ENCODE measurements around the gene C4orf33. TPM values are rescaled to one million over a fixed set of nuclear protein-coding genes. Genes with fewer than 3 reads are reported as not detected.

Gene C4orf33
- total RNA-seq, 3 donors from 2014 or later, result 11.1 to 29.3 (median 12.0) TPM

DNA sequence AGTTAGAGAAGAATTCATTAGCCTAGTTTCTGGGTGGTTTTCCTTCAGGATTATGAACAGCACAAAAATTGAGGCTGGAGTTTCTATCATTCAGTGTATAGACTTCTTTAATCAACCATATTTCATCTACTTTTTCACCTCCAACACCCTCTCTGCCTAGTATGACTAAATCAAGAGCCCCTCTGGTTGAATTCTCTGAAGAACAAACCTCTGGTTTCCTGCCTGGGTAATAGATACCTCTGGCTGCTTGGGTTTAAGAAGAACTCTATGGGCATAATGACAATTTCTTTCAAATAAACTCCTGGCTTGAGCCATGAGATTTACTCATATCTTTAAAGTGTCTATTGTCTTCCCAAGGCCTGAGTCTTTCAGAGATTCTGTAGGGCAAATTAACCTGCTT, 66.5 kb downstream of the C4orf33 start:
- no peak overlapping the region for H3K4me3 ChIP-seq
- intact Hi-C loops (cut with DNase I; ENCODE audit: low total_unique reads), result no loop called here
- H3K36me3 ChIP-seq, result no peaks in the 10 kb centered on the region
- no peak for TF ChIP-seq CTCF (IDR thresholded peaks at IDR 0.05)
- TF ChIP-seq POLR2A (IDR thresholded peaks at IDR 0.05), result no peak
- TF ChIP-seq POLR2AphosphoS5 (IDR thresholded peaks at IDR 0.05), result no peak
- no peaks in the 10 kb centered on the region for H3K4me1 ChIP-seq
- no peak for DNase-seq (ENCODE audit: low spot score in 2 of 2)
- H3K27me3 ChIP-seq, result no peaks in the 10 kb centered on the region
- no peaks in the 10 kb centered on the region for H3K9me3 ChIP-seq
- no peak overlapping the region for H3K27ac ChIP-seq

GRCh38 chr4:129163427-129163826, 67.5 kb downstream of the C4orf33 start:
- H3K4me1 ChIP-seq, result no peaks in the 10 kb centered on the region
- DNase-seq (ENCODE audit: low spot score in 2 of 2), result no peak
- intact Hi-C loops (cut with DNase I; ENCODE audit: low total_unique reads), result no loop called here
- no peak overlapping the region for H3K4me3 ChIP-seq
- no peaks in the 10 kb centered on the region for H3K9me3 ChIP-seq
- TF ChIP-seq CTCF (IDR thresholded peaks at IDR 0.05) (no peak), POLR2AphosphoS5 (IDR thresholded peaks at IDR 0.05) (no peak), POLR2A (IDR thresholded peaks at IDR 0.05) (no peak)
- no peaks in the 10 kb centered on the region for H3K27me3 ChIP-seq
- no peaks in the 10 kb centered on the region for H3K36me3 ChIP-seq
- H3K27ac ChIP-seq, result no peak overlapping the region

DNA sequence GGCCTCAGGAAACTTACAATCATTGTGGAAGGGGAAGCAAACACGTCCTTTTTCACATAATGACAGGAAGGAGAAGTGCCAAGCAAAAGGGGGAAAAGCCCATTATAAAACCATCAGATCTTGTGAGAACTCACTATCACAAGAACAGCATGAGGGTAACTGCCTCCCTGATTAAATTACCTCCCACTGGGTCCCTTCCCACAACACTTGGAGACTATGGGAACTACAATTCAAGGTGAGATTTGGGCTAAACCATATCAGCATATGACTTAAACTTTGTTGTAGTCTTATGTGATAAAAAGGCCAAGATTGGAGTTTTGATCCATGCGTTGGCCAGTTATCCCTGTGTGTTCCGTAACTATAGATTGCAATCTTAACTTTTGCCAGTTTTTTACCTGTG, 68.3 kb downstream of the C4orf33 start:
- Histone ChIP-seq H3K27ac (no peak overlapping the region), H3K4me3 (no peak overlapping the region), H3K4me1 (no peaks in the 10 kb centered on the region), H3K36me3 (no peaks in the 10 kb centered on the region), H3K27me3 (no peaks in the 10 kb centered on the region), H3K9me3 (no peaks in the 10 kb centered on the region)
- no peak for DNase-seq (ENCODE audit: low spot score in 2 of 2)
- intact Hi-C loops (cut with DNase I; ENCODE audit: low total_unique reads), result no loop called here
- TF ChIP-seq POLR2AphosphoS5 (IDR thresholded peaks at IDR 0.05), result no peak
- TF ChIP-seq CTCF (IDR thresholded peaks at IDR 0.05), result no peak
- TF ChIP-seq POLR2A (IDR thresholded peaks at IDR 0.05), result no peak

Other genes with a start within 250 kb of the C4orf33 start
- gene SCLT1, start 2.6 kb upstream of the C4orf33 start, total RNA-seq, result 10 to 100 TPM; 11.5 to 23.6 (median 18.7) TPM

All from breast epithelium (tissue), 4 donors.